ENCODE measurements around the gene CHST8.

DNA sequence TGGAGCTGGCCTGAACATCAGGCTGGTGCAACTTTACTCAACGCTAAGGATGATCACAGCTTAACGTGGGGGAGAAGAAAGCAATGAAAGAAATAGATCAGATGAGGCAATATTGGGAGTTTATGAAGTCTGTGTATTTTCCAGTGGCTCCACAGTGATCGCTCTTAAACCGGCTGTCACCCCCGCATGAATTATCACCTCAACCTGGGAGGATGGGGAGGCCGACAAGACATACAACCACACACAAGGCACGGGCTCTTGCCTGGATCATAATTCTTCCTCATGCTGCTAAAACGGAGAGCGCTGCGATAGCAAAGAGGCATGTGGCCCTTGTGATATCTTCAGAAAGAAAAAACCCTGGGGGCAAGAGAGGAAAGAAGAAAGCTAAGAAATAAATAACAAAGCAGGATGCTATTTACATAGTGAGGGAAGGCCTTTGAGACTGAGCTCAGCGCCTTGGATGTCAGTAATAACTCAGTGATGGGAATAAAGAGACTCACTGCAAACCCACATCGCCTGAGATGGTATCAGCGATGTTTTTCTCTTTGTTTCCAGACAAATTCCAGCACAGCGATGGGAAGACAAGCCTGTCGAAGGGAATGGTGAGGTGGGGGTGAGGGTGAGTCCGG, 19.1 kb upstream of the CHST8 start:
- TF ChIP-seq, protein P1, sequence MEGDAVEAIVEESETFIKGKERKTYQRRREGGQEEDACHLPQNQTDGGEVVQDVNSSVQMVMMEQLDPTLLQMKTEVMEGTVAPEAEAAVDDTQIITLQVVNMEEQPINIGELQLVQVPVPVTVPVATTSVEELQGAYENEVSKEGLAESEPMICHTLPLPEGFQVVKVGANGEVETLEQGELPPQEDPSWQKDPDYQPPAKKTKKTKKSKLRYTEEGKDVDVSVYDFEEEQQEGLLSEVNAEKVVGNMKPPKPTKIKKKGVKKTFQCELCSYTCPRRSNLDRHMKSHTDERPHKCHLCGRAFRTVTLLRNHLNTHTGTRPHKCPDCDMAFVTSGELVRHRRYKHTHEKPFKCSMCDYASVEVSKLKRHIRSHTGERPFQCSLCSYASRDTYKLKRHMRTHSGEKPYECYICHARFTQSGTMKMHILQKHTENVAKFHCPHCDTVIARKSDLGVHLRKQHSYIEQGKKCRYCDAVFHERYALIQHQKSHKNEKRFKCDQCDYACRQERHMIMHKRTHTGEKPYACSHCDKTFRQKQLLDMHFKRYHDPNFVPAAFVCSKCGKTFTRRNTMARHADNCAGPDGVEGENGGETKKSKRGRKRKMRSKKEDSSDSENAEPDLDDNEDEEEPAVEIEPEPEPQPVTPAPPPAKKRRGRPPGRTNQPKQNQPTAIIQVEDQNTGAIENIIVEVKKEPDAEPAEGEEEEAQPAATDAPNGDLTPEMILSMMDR (IDR thresholded peaks at IDR 0.05): no peak
- no peak for TF ChIP-seq EP300 (IDR thresholded peaks at IDR 0.05)
- no peak for TF ChIP-seq POLR2A (IDR thresholded peaks at IDR 0.05)
- TF ChIP-seq POLR2AphosphoS5 (IDR thresholded peaks at IDR 0.05): no peak
